Measurements from ENCODE around the gene EPB41L4A.
"Not testable (repeated sequence)": the region's sequence is repeated elsewhere in the genome, so short reads cannot be mapped to it uniquely, and the experiment has no call there.

The EPB41L4A gene

DNA sequence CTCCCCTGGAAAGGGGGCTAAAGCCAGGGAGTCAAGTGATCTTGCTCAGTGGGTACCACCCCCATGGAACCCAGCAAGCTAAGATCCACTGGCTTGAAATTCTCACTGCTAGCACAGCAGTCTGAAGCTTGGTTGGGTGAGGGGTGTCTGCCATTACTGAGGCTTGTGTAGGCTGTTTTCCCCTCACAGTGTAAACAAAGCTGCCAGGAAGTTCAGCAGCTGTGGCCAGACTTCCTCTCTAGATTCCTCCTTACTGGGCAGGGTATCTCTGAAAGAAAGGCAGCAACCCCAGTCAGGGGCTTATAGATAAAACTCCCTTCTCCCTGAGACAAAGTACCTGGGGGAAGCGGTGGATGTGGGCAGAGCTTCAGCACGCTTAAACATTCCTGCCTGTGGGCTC is 17.1 kb upstream of the EPB41L4A start:
- no peak overlapping the region for H3K4me3 ChIP-seq (ENCODE audit: insufficient read depth in 1 of 2, low read depth in 1 of 2, low read length in 2 of 2)
- H3K9ac ChIP-seq (ENCODE audit: low read length): no peak overlapping the region
- no peaks in the 10 kb centered on the region for H3K4me1 ChIP-seq (ENCODE audit: control insufficient read depth, insufficient read depth, low read depth, low read length)
- no peaks in the 10 kb centered on the region for H3K79me1 ChIP-seq (replicated peaks; ENCODE audit: low read length, poor library complexity, severe bottlenecking)
- H3K4me2 ChIP-seq (ENCODE audit: low read length, poor library complexity, severe bottlenecking): no peak overlapping the region
- peaks cover 0 to 2% of the 10 kb centered on the region in 2 experiments for H3K27me3 ChIP-seq (ENCODE audit: control insufficient read depth in 1 of 2, insufficient read depth in 1 of 2, low read length in 2 of 2)
- no peak overlapping the region for H3K18ac ChIP-seq (ENCODE audit: low read depth in 1 of 2, low read length in 2 of 2)
- H4K91ac ChIP-seq (ENCODE audit: low read length): no peak overlapping the region
- peaks cover 10% of the 10 kb centered on the region for H3K9me3 ChIP-seq (ENCODE audit: control insufficient read depth, low read length)
- no peak overlapping the region for H2BK15ac ChIP-seq (ENCODE audit: low read depth, poor library complexity, severe bottlenecking)
- H3K27ac ChIP-seq (ENCODE audit: low read length, poor library complexity, severe bottlenecking): no peak overlapping the region
- H2BK120ac ChIP-seq (ENCODE audit: low read depth, low read length): no peak overlapping the region
- H2AFZ ChIP-seq (ENCODE audit: low read depth, low read length): no peak overlapping the region
- DNase-seq: no peak
- no peak overlapping the region for H2BK5ac ChIP-seq (ENCODE audit: low read depth, low read length, poor library complexity, severe bottlenecking)
- H2AK5ac ChIP-seq (ENCODE audit: low read length, severe bottlenecking): no peak overlapping the region
- WGBS: 98% methylated on average over 2 of the region's 2 CpGs
- peak overlapping the region in 1 of 2 experiments; percentile 30 for H3K14ac ChIP-seq (ENCODE audit: low read length in 2 of 2)
- no peak overlapping the region for H4K8ac ChIP-seq (ENCODE audit: low read length)
- H2BK12ac ChIP-seq (ENCODE audit: low read length in 2 of 2): no peak overlapping the region
- H3K36me3 ChIP-seq (ENCODE audit: control insufficient read depth in 1 of 2, insufficient read depth in 2 of 2, low read depth in 1 of 2, low read length in 2 of 2): no peaks in the 10 kb centered on the region
- H3K4ac ChIP-seq (ENCODE audit: low read depth in 1 of 2, low read length in 2 of 2): no peak overlapping the region
- no peak overlapping the region for H3K23ac ChIP-seq (ENCODE audit: low read length in 2 of 2)

- Histone ChIP-seq H3K18ac (ENCODE audit: low read depth in 1 of 2, low read length in 2 of 2) (no peak overlapping the region), H3K4me2 (ENCODE audit: low read length, poor library complexity, severe bottlenecking) (no peak overlapping the region), H3K79me1 (replicated peaks; ENCODE audit: low read length, poor library complexity, severe bottlenecking) (no peaks in the 10 kb centered on the region), H3K4ac (ENCODE audit: low read depth in 1 of 2, low read length in 2 of 2) (no peak overlapping the region), H2BK120ac (ENCODE audit: low read depth, low read length) (no peak overlapping the region), H3K4me3 (ENCODE audit: insufficient read depth in 1 of 2, low read depth in 1 of 2, low read length in 2 of 2) (no peak overlapping the region), H2BK12ac (ENCODE audit: low read length in 2 of 2) (no peak overlapping the region), H2BK15ac (ENCODE audit: low read depth, poor library complexity, severe bottlenecking) (no peak overlapping the region), H3K4me1 (ENCODE audit: control insufficient read depth, insufficient read depth, low read depth, low read length) (no peaks in the 10 kb centered on the region), H4K8ac (ENCODE audit: low read length) (no peak overlapping the region), H3K27me3 (ENCODE audit: control insufficient read depth in 1 of 2, insufficient read depth in 1 of 2, low read length in 2 of 2) (peaks cover 0 to 7% of the 10 kb centered on the region in 2 experiments), H3K23ac (ENCODE audit: low read length in 2 of 2) (no peak overlapping the region), H3K9me3 (ENCODE audit: control insufficient read depth, low read length) (no peaks in the 10 kb centered on the region), H2AK5ac (ENCODE audit: low read length, severe bottlenecking) (no peak overlapping the region), H4K91ac (ENCODE audit: low read length) (no peak overlapping the region), H2BK5ac (ENCODE audit: low read depth, low read length, poor library complexity, severe bottlenecking) (no peak overlapping the region), H2AFZ (ENCODE audit: low read depth, low read length) (no peak overlapping the region), H3K14ac (ENCODE audit: low read length in 2 of 2) (no peak overlapping the region), H3K36me3 (ENCODE audit: control insufficient read depth in 1 of 2, insufficient read depth in 2 of 2, low read depth in 1 of 2, low read length in 2 of 2) (no peaks in the 10 kb centered on the region), H3K9ac (ENCODE audit: low read length) (no peak overlapping the region), H3K27ac (ENCODE audit: low read length, poor library complexity, severe bottlenecking) (no peak overlapping the region)
- WGBS: 30% methylated on average over 1 of the region's 1 CpG
- no peak for DNase-seq
These were observed 15.6 kb upstream of the EPB41L4A start for GRCh38 chr5:112434641-112435040.

DNA sequence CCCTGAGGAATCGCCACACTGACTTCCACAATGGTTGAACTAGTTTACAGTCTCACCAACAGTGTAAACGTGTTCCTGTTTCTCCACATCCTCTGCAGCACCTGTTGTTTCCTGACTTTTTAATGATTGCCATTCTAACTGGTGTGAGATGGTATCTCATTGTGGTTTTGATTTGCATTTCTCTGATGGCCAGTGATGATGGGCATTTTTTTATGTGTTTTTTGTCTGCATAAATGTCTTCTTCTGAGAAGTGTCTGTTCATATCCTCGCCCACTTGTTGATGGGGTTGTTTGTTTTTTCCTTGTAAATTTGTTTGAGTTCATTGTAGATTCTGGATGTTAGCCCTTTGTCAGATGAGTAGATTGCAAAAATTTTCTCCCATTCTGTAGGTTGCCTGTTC is 7.1 kb upstream of the EPB41L4A start:
- H2BK120ac ChIP-seq (ENCODE audit: low read depth, low read length); H3K14ac ChIP-seq (ENCODE audit: low read length in 2 of 2); H3K36me3 ChIP-seq (ENCODE audit: control insufficient read depth in 1 of 2, insufficient read depth in 2 of 2, low read depth in 1 of 2, low read length in 2 of 2); H2AFZ ChIP-seq (ENCODE audit: low read depth, low read length); H3K27ac ChIP-seq (ENCODE audit: low read length, poor library complexity, severe bottlenecking); H3K27me3 ChIP-seq (ENCODE audit: control insufficient read depth in 1 of 2, insufficient read depth in 1 of 2, low read length in 2 of 2); H3K4me1 ChIP-seq (ENCODE audit: control insufficient read depth, insufficient read depth, low read depth, low read length); H4K8ac ChIP-seq (ENCODE audit: low read length); H3K4me2 ChIP-seq (ENCODE audit: low read length, poor library complexity, severe bottlenecking); H3K18ac ChIP-seq (ENCODE audit: low read depth in 1 of 2, low read length in 2 of 2); H2BK15ac ChIP-seq (ENCODE audit: low read depth, poor library complexity, severe bottlenecking); H2AK5ac ChIP-seq (ENCODE audit: low read length, severe bottlenecking); DNase-seq; H4K91ac ChIP-seq (ENCODE audit: low read length); H3K9ac ChIP-seq (ENCODE audit: low read length); H2BK5ac ChIP-seq (ENCODE audit: low read depth, low read length, poor library complexity, severe bottlenecking); H3K9me3 ChIP-seq (ENCODE audit: control insufficient read depth, low read length); H2BK12ac ChIP-seq (ENCODE audit: low read length in 2 of 2); H3K4me3 ChIP-seq (ENCODE audit: insufficient read depth in 1 of 2, low read depth in 1 of 2, low read length in 2 of 2); H3K79me1 ChIP-seq (replicated peaks; ENCODE audit: low read length, poor library complexity, severe bottlenecking); H3K23ac ChIP-seq (ENCODE audit: low read length in 2 of 2); H3K4ac ChIP-seq (ENCODE audit: low read depth in 1 of 2, low read length in 2 of 2): not testable (repeated sequence)
- WGBS: 71% methylated on average over 2 of the region's 3 CpGs

DNA sequence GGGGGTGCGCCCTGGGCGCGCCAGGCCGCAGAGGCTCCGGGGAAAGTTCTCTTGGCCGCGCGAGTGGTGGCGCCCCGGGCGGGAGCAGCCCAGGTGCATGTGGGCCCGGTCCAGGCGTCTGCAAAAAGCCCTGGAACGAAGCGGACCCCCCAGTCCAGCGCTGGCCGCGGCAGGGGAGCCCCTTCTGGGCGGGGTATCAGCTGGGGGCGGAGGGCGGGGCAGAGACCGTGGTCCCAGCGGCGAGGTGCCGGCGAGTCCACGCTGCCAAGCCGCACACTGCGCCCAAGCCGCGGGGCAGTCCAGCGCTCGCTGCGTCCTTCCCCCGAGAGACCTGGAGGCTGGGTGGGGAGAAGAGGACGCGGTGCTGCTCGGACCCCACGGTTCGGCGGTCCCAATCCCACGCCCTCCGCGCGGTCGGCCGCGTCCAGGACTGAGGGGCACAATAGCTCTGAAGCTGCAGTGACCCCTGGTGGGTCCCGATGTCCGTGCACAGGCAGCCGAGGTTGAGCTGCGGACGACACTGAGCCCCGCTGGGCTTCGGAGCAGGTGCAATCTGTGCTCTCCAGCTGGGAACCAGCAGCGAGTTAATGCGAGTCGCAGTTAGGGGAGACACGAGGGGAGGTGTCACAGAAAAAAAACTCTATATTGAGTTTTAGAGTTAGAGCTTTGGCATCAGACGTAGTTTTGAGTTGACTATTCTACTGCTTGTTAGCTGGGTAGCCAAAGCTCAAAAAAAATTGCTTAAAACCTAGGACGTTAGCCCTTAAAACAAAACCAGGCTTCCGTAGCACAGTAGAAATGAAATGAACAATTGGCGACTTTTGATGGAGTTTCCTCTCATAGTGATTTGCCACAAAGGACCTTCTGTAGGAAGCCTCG is 1.1 kb upstream of the EPB41L4A start:
- H4K91ac ChIP-seq (ENCODE audit: low read length): peak overlapping the region; percentile 34
- H3K4me2 ChIP-seq (ENCODE audit: low read length, poor library complexity, severe bottlenecking): peak overlapping the region; percentile 96
- H3K23ac ChIP-seq (ENCODE audit: low read length in 2 of 2): no peak overlapping the region
- H3K36me3 ChIP-seq (ENCODE audit: control insufficient read depth in 1 of 2, insufficient read depth in 2 of 2, low read depth in 1 of 2, low read length in 2 of 2): no peaks in the 10 kb centered on the region
- peak overlapping the region; percentile 76 for H3K9ac ChIP-seq (ENCODE audit: low read length)
- H4K8ac ChIP-seq (ENCODE audit: low read length): no peak overlapping the region
- 6% methylated on average over 50 of the region's 64 CpGs for WGBS
- no peak overlapping the region for H2BK12ac ChIP-seq (ENCODE audit: low read length in 2 of 2)
- H3K4ac ChIP-seq (ENCODE audit: low read depth in 1 of 2, low read length in 2 of 2): no peak overlapping the region
- no peak overlapping the region for H3K27ac ChIP-seq (ENCODE audit: low read length, poor library complexity, severe bottlenecking)
- H3K18ac ChIP-seq (ENCODE audit: low read depth in 1 of 2, low read length in 2 of 2): no peak overlapping the region
- no peak overlapping the region for H2BK5ac ChIP-seq (ENCODE audit: low read depth, low read length, poor library complexity, severe bottlenecking)
- no peaks in the 10 kb centered on the region for H3K27me3 ChIP-seq (ENCODE audit: control insufficient read depth in 1 of 2, insufficient read depth in 1 of 2, low read length in 2 of 2)
- peak overlapping the region; percentile 81 for H2AFZ ChIP-seq (ENCODE audit: low read depth, low read length)
- peak overlapping the region; percentile 85 to 87 for H3K4me3 ChIP-seq (ENCODE audit: insufficient read depth in 1 of 2, low read depth in 1 of 2, low read length in 2 of 2)
- peak overlapping the region; percentile 23 for H2BK15ac ChIP-seq (ENCODE audit: low read depth, poor library complexity, severe bottlenecking)
- peak overlapping the region in 1 of 2 experiments; percentile 61 for H3K14ac ChIP-seq (ENCODE audit: low read length in 2 of 2)
- no peak overlapping the region for H2BK120ac ChIP-seq (ENCODE audit: low read depth, low read length)
- no peaks in the 10 kb centered on the region for H3K9me3 ChIP-seq (ENCODE audit: control insufficient read depth, low read length)
- no peak overlapping the region for H2AK5ac ChIP-seq (ENCODE audit: low read length, severe bottlenecking)
- no peaks in the 10 kb centered on the region for H3K79me1 ChIP-seq (replicated peaks; ENCODE audit: low read length, poor library complexity, severe bottlenecking)
- H3K4me1 ChIP-seq (ENCODE audit: control insufficient read depth, insufficient read depth, low read depth, low read length): peaks cover 7% of the 10 kb centered on the region
- peak; percentile 69 for DNase-seq

All from mesenchymal stem cell (in vitro differentiated cells and primary cell).